Chondrocyte (in vitro differentiated cells): ENCODE results near the gene PTPN7. TPM values are rescaled to one million over a fixed set of nuclear protein-coding genes. Genes with fewer than 3 reads are reported as not detected.

Experiments
- DNase-seq: peaks from one replicate; pipeline ENCODE4 v3.0.0; 2021; ENCODE audit warnings: mixed read lengths, low spot score
- H3K27ac Mint-ChIP-seq: one replicate; pipeline ENCODE4 v1.8.0; 2021; ENCODE audit warnings: mild to moderate bottlenecking, moderate library complexity, mixed read lengths; ENCODE audit not compliant: unreplicated experiment
- H3K27me3 Mint-ChIP-seq: 2 replicates; pipeline ENCODE4 v1.8.0; 2021; ENCODE audit warnings: low read depth, mixed read lengths
- H3K36me3 Mint-ChIP-seq: 2 replicates; pipeline ENCODE4 v1.8.0; 2021; ENCODE audit warnings: low read depth, mixed read lengths
- H3K4me1 Mint-ChIP-seq: 2 replicates; pipeline ENCODE4 v1.8.0; 2021; ENCODE audit warnings: low read depth, mild to moderate bottlenecking, mixed read lengths
- H3K4me3 Mint-ChIP-seq: one replicate; pipeline ENCODE4 v1.8.0; 2021; ENCODE audit warnings: mild to moderate bottlenecking, moderate library complexity, mixed read lengths; ENCODE audit not compliant: unreplicated experiment
- H3K9me3 Mint-ChIP-seq: 2 replicates; pipeline ENCODE4 v1.8.0; 2021; ENCODE audit warnings: low read depth, mixed read lengths
- CTCF ChIP-seq: fragments of 200-600 bp; sonication (generic); IDR thresholded peaks from 2 replicates; pipeline ENCODE4 v1.5.0; 2021; ENCODE audit warnings: antibody characterized with exemption, mild to moderate bottlenecking, moderate library complexity
- total RNA-seq: library from RNA; stranded (reverse); gene quantifications from 3 replicates; pipeline ENCODE4 v1.2.1, GENCODE V29; 2021

The PTPN7 gene
- total RNA-seq, 1 donor from 2014 or later = not detected

GRCh38 chr1:202187697-202188407, 27.4 kb upstream of the PTPN7 start:
- H3K27me3 Mint-ChIP-seq = peaks cover 12% of the 10 kb centered on the region
- no peak overlapping the region for H3K4me3 Mint-ChIP-seq
- TF ChIP-seq CTCF = no peak
- H3K36me3 Mint-ChIP-seq = no peaks in the 10 kb centered on the region
- peaks cover 5% of the 10 kb centered on the region for H3K4me1 Mint-ChIP-seq
- DNase-seq = no peak
- no peaks in the 10 kb centered on the region for H3K9me3 Mint-ChIP-seq
- no peak overlapping the region for H3K27ac Mint-ChIP-seq

GRCh38 chr1:202187041-202187671, 26.8 kb upstream of the PTPN7 start:
- no peak for TF ChIP-seq CTCF
- no peak for DNase-seq

GRCh38 chr1:202186327-202186726, 25.9 kb upstream of the PTPN7 start:
- TF ChIP-seq CTCF = no peak
- Mint-ChIP-seq H3K4me3 (no peak overlapping the region), H3K27me3 (peaks cover 19% of the 10 kb centered on the region), H3K4me1 (peaks cover 5% of the 10 kb centered on the region), H3K27ac (no peak overlapping the region), H3K9me3 (no peaks in the 10 kb centered on the region), H3K36me3 (no peaks in the 10 kb centered on the region)
- DNase-seq = no peak

More at GRCh38 chr1:202187041-202187671, 26.8 kb upstream of the PTPN7 start:
- peaks cover 5% of the 10 kb centered on the region for H3K4me1 Mint-ChIP-seq
- no peaks in the 10 kb centered on the region for H3K36me3 Mint-ChIP-seq
- no peak overlapping the region for H3K27ac Mint-ChIP-seq
- H3K27me3 Mint-ChIP-seq = peaks cover 15% of the 10 kb centered on the region
- no peaks in the 10 kb centered on the region for H3K9me3 Mint-ChIP-seq
- H3K4me3 Mint-ChIP-seq = no peak overlapping the region

GRCh38 chr1:202184750-202185460, 24.5 kb upstream of the PTPN7 start:
- Mint-ChIP-seq H3K36me3 (no peaks in the 10 kb centered on the region), H3K4me1 (peaks cover 5% of the 10 kb centered on the region), H3K27ac (peak overlapping the region; percentile 54), H3K9me3 (no peaks in the 10 kb centered on the region), H3K27me3 (peaks cover 24% of the 10 kb centered on the region), H3K4me3 (peak overlapping the region; percentile 56)
- peak; percentile 92 for TF ChIP-seq CTCF
- no peak for DNase-seq

GRCh38 chr1:202182040-202182877, 21.9 kb upstream of the PTPN7 start:
- H3K27ac Mint-ChIP-seq = no peak overlapping the region
- H3K27me3 Mint-ChIP-seq = peaks cover 34% of the 10 kb centered on the region
- H3K9me3 Mint-ChIP-seq = no peaks in the 10 kb centered on the region
- DNase-seq = no peak
- peaks cover 5% of the 10 kb centered on the region for H3K4me1 Mint-ChIP-seq
- no peak overlapping the region for H3K4me3 Mint-ChIP-seq
- no peak for TF ChIP-seq CTCF
- H3K36me3 Mint-ChIP-seq = no peaks in the 10 kb centered on the region
